ENCODE measurements around the gene OR2A25. TPM values are rescaled to one million over a fixed set of nuclear protein-coding genes. Genes with fewer than 3 reads are reported as not detected.

OR2A25 gene
- polyA plus RNA-seq, 2 of the 4 experiments (the other 2 are of a cell fraction): not detected

GRCh38 chr7:144024213-144024612 lies 45.4 kb upstream of the OR2A25 start (continued):
- no peak for TF ChIP-seq MYC (IDR thresholded peaks at IDR 0.05; ENCODE audit: borderline replicate concordance, low read length)
- TF ChIP-seq SMC3 (IDR thresholded peaks at IDR 0.05): no peak
- no peak for TF ChIP-seq SREBF2 (IDR thresholded peaks at IDR 0.05)
- TF ChIP-seq MAZ (IDR thresholded peaks at IDR 0.05; ENCODE audit: borderline replicate concordance, low read depth, low read length): no peak
- TF ChIP-seq CBX8 (IDR thresholded peaks at IDR 0.05): no peak
- TF ChIP-seq ZFP36 (IDR thresholded peaks at IDR 0.05; ENCODE audit: borderline replicate concordance, partially characterized antibody): no peak
- TF ChIP-seq MAFK (IDR thresholded peaks at IDR 0.05; ENCODE audit: partially characterized antibody): no peak

- H3K4me3 ChIP-seq: no peak overlapping the region
- ChIA-PET POLR2A (no interaction called here), CTCF (interaction anchor here (0.8 to 2.5 kb wide), 4 partner anchors 124 to 298 kb away, joined by 3 to 8 read pairs (median 5); partner anchors contain the start of gene TCAF1)
- no peak for FAIRE-seq
- 33% methylated on average over 4 of the region's 4 CpGs for WGBS (ENCODE audit: missing lambda C conversion rate)
- H3K27ac ChIP-seq: no peak overlapping the region
- H3K4me1 ChIP-seq: no peaks in the 10 kb centered on the region
- TF ChIP-seq GATA3 (IDR thresholded peaks at IDR 0.05; ENCODE audit: borderline replicate concordance) (no peak), ZNF302 (CRISPR knock-in tag; IDR thresholded peaks at IDR 0.05) (no peak), HDAC2 (IDR thresholded peaks at IDR 0.05) (no peak), BCL3 (IDR thresholded peaks at IDR 0.05) (no peak), ZSCAN20 (CRISPR knock-in tag; IDR thresholded peaks at IDR 0.05) (no peak), REST (IDR thresholded peaks at IDR 0.05) (no peak), RAD21 (conservative IDR thresholded peaks at IDR 0.05 in 1 of 2, IDR thresholded peaks at IDR 0.05 in 1 of 2) (no peak), CHD2 (IDR thresholded peaks at IDR 0.05; ENCODE audit: low read length, partially characterized antibody) (no peak), RNF2 (IDR thresholded peaks at IDR 0.05; ENCODE audit: borderline replicate concordance, low read depth) (no peak), KDM1A (IDR thresholded peaks at IDR 0.05; ENCODE audit: low read depth) (no peak), MYC (IDR thresholded peaks at IDR 0.05; ENCODE audit: borderline replicate concordance, low read length) (no peak), POLR2A (IDR thresholded peaks at IDR 0.05; ENCODE audit: low read length) (no peak), ATOH8 (CRISPR knock-in tag; IDR thresholded peaks at IDR 0.05; ENCODE audit: low read depth) (no peak), TP53 (CRISPR knock-in tag; IDR thresholded peaks at IDR 0.05) (no peak), SMC3 (IDR thresholded peaks at IDR 0.05) (no peak), POLR2AphosphoS2 (conservative IDR thresholded peaks at IDR 0.05; ENCODE audit: low read length) (no peak), USF2 (IDR thresholded peaks at IDR 0.05) (no peak), E2F6 (IDR thresholded peaks at IDR 0.05; ENCODE audit: borderline replicate concordance, low read depth) (no peak), NPAS2 (CRISPR knock-in tag; IDR thresholded peaks at IDR 0.05; ENCODE audit: borderline replicate concordance) (no peak)
- no peak for DNase-seq (ENCODE audit: low read depth in 1 of 2, low spot score in 1 of 2)
- no peaks in the 10 kb centered on the region for H3K9me3 ChIP-seq
- ATAC-seq: no peak
- no peak overlapping the region for H3K4me2 ChIP-seq
Measured at GRCh38 chr7:144026203-144026883, 43.3 kb upstream of the OR2A25 start.
